CD4-positive, alpha-beta T cell treated with Interleukin-21 for 1 hour (primary cell): ENCODE data around the gene MAP6.

Experiments used
- DNase-seq: peaks from one replicate; pipeline ENCODE4 v3.0.0-alpha.2; 2020

MAP6 gene

GRCh38 chr11:75547617-75548058, 121.2 kb downstream of the MAP6 start:
- DNase-seq, result peak; percentile 31

- DNase-seq, result no peak
Observed at GRCh38 chr11:75547177-75547576, 121.7 kb downstream of the MAP6 start.

- DNase-seq, result no peak
Observed at GRCh38 chr11:75543806-75544205, 125.0 kb downstream of the MAP6 start.

- DNase-seq, result no peak
Observed at GRCh38 chr11:75542088-75542438, 126.8 kb downstream of the MAP6 start.

GRCh38 chr11:75541193-75542087, 127.4 kb downstream of the MAP6 start:
- no peak for DNase-seq

GRCh38 chr11:75539459-75540334, 129.1 kb downstream of the MAP6 start:
- no peak for DNase-seq

GRCh38 chr11:75538150-75538942, 130.5 kb downstream of the MAP6 start:
- DNase-seq, result no peak

GRCh38 chr11:75537740-75538139, 131.1 kb downstream of the MAP6 start:
- DNase-seq, result no peak
